IPS-NIHi7 (cell line): ENCODE data around the gene OTOA.
"Not testable (repeated sequence)": the region's sequence is repeated elsewhere in the genome, so short reads cannot be mapped to it uniquely, and the experiment has no call there.

Experiments
- DNase-seq: peaks from one replicate; pipeline ENCODE4 v3.0.0; 2012; ENCODE audit warnings: mixed read lengths; ENCODE audit errors: extremely low spot score

The OTOA gene

GRCh38 chr16:21641916-21642315, 21.9 kb upstream of the OTOA start:
- no peak for DNase-seq

- DNase-seq, result no peak
These were observed 20.9 kb upstream of the OTOA start for GRCh38 chr16:21642861-21643260.

DNA sequence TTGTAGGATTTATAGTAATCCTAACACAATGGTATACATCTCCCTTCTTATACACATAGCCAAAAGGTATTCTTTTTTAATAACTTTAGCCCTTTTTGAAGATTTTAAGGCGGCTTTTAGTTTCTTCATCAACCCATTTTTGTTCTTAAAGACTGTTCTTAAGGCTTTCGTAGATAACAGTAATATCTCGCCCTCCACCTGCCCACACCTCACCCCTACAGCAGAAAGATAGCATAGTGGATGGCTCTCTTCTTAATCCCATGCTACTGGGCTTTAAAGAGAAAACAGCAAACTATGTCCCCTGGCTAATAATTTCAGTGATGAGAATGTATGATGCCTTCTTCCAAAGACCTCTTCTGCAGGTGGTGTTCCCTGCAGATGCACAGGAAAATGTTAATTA, 20.0 kb upstream of the OTOA start:
- no peak for DNase-seq

DNA sequence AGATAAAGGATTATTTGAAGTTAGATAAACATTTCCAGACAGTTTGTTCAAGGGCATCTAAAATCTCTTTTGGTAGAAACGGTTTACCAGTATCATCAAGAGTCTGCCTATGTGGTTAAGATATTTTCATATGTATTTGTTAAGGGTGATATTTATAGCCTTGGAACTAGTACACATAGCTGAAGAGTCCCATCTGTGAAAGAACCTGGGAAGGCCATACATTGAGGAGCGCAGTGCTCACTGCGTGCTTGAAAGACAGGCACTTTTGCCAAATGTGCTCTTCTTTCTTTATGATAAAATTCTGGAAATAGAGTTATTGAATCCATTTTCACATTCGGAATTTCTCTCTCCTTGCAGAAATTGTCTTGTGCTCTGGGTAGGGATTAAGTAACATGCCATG, 19.1 kb upstream of the OTOA start:
- DNase-seq, result no peak

GRCh38 chr16:21645261-21645721, 18.5 kb upstream of the OTOA start:
- DNase-seq, result no peak

GRCh38 chr16:21646091-21646490, 17.7 kb upstream of the OTOA start:
- DNase-seq, result no peak

GRCh38 chr16:21646721-21647561, 16.8 kb upstream of the OTOA start:
- DNase-seq, result no peak

GRCh38 chr16:21647562-21648164, 16.1 kb upstream of the OTOA start:
- no peak for DNase-seq

DNA sequence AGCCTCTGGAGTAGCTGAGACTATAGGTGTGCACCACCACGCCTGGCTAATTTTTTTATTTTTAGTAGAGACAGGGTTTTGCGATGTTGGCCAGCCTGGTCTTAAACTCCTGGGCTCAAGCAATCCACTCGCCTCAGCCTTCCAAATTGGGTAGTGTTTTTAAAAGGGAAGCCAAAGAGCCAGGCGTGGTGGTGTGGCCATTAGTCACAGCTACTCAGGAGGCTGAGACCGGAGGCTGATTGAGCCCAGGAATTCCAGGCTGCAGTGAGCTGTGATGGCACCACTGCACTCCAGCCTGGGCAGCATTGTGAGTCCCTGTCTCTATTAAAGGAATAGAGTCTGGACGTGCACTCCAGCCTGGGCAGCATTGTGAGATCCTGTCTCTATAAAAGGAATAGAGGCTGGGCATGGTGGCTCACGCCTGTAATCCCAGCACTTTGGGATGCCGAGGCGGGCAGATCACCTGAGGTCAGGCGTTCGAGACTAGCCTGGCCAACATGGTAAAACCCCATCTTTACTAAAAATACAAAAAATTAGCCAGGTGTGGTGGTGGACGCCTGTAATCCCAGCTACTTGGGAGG, 13.9 kb upstream of the OTOA start:
- DNase-seq, result not testable (repeated sequence)

GRCh38 chr16:21650521-21650920, 13.2 kb upstream of the OTOA start:
- no peak for DNase-seq

- DNase-seq, result no peak
These were observed 12.3 kb upstream of the OTOA start for GRCh38 chr16:21651515-21651914.

- DNase-seq, result no peak
These were observed 11.3 kb upstream of the OTOA start, which contains the start of gene IGSF6 for GRCh38 chr16:21652453-21652852. IGSF6 (minus strand) TSS chr16:21652608; CDS start chr16:21652598, 10 bp downstream.

DNA sequence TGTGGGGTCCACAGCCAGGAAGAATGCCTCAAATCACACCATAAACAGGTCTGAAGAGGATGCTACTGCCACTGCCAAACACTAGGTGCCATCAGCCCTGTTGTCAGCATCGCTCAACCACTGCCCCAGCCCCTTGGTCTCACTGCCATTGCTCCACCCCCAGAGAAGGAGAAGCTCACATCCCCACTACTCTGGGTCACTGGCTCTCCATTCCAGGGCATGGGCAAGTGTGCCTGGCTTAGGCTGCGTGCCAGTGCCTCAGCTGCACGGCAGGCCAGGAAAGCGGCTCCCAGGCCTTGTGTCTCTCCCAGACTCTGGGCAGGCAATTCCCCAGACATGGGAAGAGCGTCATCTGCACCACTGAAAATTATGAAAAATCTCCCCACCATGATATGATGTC, 10.2 kb upstream of the OTOA start:
- no peak for DNase-seq

- DNase-seq, result no peak
These were observed 9.3 kb upstream of the OTOA start for GRCh38 chr16:21654466-21654865.

GRCh38 chr16:21654881-21655280, 8.9 kb upstream of the OTOA start:
- DNase-seq, result no peak

- peak; percentile 67 for DNase-seq
These were observed 6.7 kb upstream of the OTOA start for GRCh38 chr16:21656795-21657768.

- DNase-seq, result no peak
These were observed 4.6 kb upstream of the OTOA start for GRCh38 chr16:21659124-21659523.

DNA sequence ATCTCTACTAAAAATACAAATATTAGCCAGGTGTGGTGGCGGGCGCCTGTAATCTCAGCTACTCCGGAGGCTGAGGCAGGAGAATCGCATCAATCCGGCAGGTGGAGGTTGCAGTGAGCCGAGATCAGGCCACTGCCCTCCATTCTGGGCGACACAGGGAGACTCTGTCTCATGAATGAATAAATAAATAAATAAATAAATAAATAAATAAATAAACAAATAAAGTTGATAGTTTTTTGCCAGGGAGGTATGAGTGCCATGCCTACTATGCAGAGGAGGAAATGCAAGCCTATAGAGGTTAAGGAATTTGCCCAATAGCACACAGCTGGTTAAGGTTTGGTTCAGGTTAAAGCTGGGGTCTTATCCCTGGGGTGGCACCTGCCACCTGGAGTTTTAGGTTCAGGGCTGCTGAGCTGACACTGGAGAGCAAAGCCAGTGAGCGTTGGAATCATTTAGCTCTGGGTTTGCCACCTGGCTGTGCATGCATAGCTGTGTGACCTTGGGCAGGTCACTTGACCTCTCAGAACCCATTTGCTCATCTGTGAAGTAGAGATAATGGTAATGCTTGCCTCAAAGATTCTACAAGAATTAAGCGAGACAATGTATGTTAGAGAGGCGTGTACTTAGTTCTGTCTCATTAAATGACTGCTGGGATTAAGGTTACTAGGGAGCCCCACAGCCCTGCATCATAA, 1.2 kb downstream of the OTOA start:
- DNase-seq, result no peak

GRCh38 chr16:21666772-21667171, 3.0 kb downstream of the OTOA start:
- no peak for DNase-seq

DNA sequence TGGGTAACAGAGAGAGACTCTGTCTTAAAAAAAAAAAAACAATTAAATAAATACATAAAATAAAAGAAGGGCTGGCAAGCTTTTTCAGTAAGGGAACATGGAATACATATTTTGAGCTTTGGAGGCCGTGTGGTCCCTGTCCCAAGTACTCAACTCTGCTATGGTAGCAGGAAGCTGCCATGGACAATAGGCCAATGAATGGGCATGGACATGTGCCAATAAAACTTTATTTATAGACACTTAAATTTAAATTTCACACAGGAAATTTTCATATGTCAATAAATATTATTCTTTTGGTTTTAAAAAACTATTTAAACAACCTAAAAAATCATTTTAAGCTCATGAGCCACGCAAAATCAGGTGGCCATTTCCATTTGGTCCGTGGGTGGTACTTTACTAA, 3.8 kb downstream of the OTOA start:
- DNase-seq, result no peak

DNA sequence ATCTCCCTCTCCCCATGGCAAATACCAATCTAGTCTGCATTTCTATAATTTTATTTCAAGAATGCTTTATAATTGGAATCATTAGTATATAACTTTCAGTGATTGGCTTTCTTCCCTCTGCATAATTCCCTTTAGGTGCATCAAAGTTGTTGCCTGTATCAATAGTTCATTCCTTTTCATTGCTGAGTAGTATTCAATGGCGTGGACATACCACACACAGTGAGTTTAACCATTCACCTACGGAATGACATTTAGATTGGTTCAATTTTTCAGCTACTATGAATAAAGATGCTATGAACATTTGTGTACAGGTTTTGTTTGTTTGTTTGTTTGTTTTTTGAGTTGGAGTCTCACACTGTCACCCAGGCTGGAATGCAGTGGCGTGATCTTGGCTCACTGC, 9.7 kb downstream of the OTOA start:
- no peak for DNase-seq
